HG02870 (cell line): ENCODE data around the gene C11orf52.
A peak's percentile ranks its signal among the peaks of the same experiment; 100 is the strongest.
"Not testable (repeated sequence)": the region's sequence is repeated elsewhere in the genome, so short reads cannot be mapped to it uniquely, and the experiment has no call there.

ENCODE experiments used
- ATAC-seq: cut with Tn5 transposase; IDR thresholded peaks from one replicate; pipeline ENCODE4 v1.9.1; 2021; ENCODE audit warnings: mild to moderate bottlenecking, moderate library complexity; ENCODE audit not compliant: unreplicated experiment

C11orf52 gene

GRCh38 chr11:111918390-111919256, at the start of gene C11orf52:
TSS of gene C11orf52 (plus strand) at chr11:111918913. CDS start at chr11:111918973, 60 bp downstream.
- no peak for ATAC-seq

GRCh38 chr11:111870113-111870512, 48.6 kb upstream of the C11orf52 start:
- no peak for ATAC-seq

GRCh38 chr11:111870522-111870885, 48.2 kb upstream of the C11orf52 start:
- ATAC-seq: peak; percentile 13

GRCh38 chr11:111870886-111871692, 47.6 kb upstream of the C11orf52 start, which contains the start of gene ALG9:
TSS of gene ALG9 (minus strand) at chr11:111871581. CDS start at chr11:111871482, 99 bp downstream.
- ATAC-seq: peak; percentile 86

GRCh38 chr11:111871693-111872161, 47.0 kb upstream of the C11orf52 start:
- no peak for ATAC-seq

- peak; percentile 6 for ATAC-seq
Observed at GRCh38 chr11:111878385-111878848, 40.3 kb upstream of the C11orf52 start.

- peak; percentile 85 for ATAC-seq
Observed at GRCh38 chr11:111878849-111879636, 39.7 kb upstream of the C11orf52 start, which contains the start of the genes CFAP68 and FDXACB1. TSS of gene CFAP68 (plus strand) at chr11:111879541. CDS start at chr11:111879561, 20 bp downstream. TSS of gene FDXACB1 (minus strand) at chr11:111879165. CDS start at chr11:111879132, 33 bp downstream.

- no peak for ATAC-seq
Observed at GRCh38 chr11:111879637-111879960, 39.1 kb upstream of the C11orf52 start.

- no peak for ATAC-seq
Observed at GRCh38 chr11:111882202-111882601, 36.5 kb upstream of the C11orf52 start.

- ATAC-seq: not testable (repeated sequence)
Observed at GRCh38 chr11:111885053-111885452, 33.7 kb upstream of the C11orf52 start.

- ATAC-seq: no peak
Observed at GRCh38 chr11:111886032-111886431, 32.7 kb upstream of the C11orf52 start.

GRCh38 chr11:111886844-111887243, 31.9 kb upstream of the C11orf52 start:
- ATAC-seq: no peak

- no peak for ATAC-seq
Observed at GRCh38 chr11:111905411-111905810, 13.3 kb upstream of the C11orf52 start.

GRCh38 chr11:111906680-111907079, 12.0 kb upstream of the C11orf52 start:
- ATAC-seq: no peak

- ATAC-seq: no peak
Observed at GRCh38 chr11:111908639-111909305, 9.9 kb upstream of the C11orf52 start.

GRCh38 chr11:111909378-111909777, 9.3 kb upstream of the C11orf52 start:
- ATAC-seq: no peak

- no peak for ATAC-seq
Observed at GRCh38 chr11:111910676-111911562, 7.8 kb upstream of the C11orf52 start.

GRCh38 chr11:111911563-111912401, 6.9 kb upstream of the C11orf52 start, which contains the start of gene CRYAB:
TSS of gene CRYAB (minus strand) at chr11:111911770. CDS start at chr11:111911724, 46 bp downstream.
- no peak for ATAC-seq
